AG09309 (cell line): ENCODE results near the gene BPIFA3.

ENCODE experiments used
- DNase-seq: peaks from one replicate; pipeline ENCODE4 v3.0.0-alpha.2; 2010; ENCODE audit warnings: low read depth
- H3K4me3 ChIP-seq: 2 replicates; pipeline ENCODE4 v1.5.1; 2011; ENCODE audit warnings: mild to moderate bottlenecking, low read depth, low read length, moderate library complexity; ENCODE audit not compliant: control insufficient read depth
- TF ChIP-seq, protein P1 (sequence below): IDR thresholded peaks from 2 replicates; pipeline ENCODE4 v1.5.1; 2011; ENCODE audit warnings: mild to moderate bottlenecking, low read depth, low read length, inconsistent platforms; ENCODE audit not compliant: insufficient read depth, control insufficient read depth; ENCODE audit errors: missing control alignments

The BPIFA3 gene

DNA sequence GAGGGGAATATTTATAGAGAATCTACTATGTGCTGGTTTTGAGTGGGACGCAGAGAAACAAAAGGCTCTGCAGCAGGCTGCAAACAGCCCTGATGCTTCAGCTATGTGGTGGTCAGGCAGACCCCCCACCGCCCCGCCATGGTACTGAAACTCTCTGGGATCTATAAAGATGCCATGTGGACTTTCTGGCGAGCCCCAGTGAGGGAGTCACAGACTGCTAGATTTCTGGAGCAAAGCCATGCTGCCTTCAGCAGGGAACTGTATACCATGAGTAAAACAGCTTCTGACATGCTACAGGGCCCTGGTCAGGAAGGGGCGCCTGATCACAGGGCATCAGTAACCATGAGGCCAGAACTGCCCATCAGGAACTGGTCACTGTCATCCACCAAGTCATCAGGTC is 46.6 kb downstream of the BPIFA3 start:
- H3K4me3 ChIP-seq, result no peak overlapping the region
- no peak for DNase-seq

DNA sequence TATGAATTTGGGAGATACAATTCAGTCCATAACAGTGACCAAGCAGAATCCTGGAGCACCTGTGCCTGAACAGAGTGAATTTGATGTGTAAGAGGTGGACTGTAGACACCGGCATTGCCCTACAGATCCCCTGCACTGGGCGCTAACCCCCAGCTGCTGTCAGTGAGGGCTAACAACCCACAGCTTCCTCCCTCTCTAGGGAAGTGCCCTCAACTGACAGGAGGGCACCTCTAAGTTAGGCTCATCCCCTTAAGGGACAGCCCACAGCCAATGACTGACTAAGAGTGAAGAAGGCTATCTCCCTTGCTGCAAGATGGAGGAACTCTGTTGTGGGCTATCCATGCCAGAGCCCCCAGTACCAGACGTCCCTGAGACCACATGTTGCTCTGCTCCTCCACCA is 50.5 kb downstream of the BPIFA3 start:
- DNase-seq, result no peak
- no peak overlapping the region for H3K4me3 ChIP-seq
- TF ChIP-seq, protein P1, sequence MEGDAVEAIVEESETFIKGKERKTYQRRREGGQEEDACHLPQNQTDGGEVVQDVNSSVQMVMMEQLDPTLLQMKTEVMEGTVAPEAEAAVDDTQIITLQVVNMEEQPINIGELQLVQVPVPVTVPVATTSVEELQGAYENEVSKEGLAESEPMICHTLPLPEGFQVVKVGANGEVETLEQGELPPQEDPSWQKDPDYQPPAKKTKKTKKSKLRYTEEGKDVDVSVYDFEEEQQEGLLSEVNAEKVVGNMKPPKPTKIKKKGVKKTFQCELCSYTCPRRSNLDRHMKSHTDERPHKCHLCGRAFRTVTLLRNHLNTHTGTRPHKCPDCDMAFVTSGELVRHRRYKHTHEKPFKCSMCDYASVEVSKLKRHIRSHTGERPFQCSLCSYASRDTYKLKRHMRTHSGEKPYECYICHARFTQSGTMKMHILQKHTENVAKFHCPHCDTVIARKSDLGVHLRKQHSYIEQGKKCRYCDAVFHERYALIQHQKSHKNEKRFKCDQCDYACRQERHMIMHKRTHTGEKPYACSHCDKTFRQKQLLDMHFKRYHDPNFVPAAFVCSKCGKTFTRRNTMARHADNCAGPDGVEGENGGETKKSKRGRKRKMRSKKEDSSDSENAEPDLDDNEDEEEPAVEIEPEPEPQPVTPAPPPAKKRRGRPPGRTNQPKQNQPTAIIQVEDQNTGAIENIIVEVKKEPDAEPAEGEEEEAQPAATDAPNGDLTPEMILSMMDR, result no peak

More for the DNA sequence above, 46.6 kb downstream of the BPIFA3 start:
- TF ChIP-seq, protein P1, result no peak

DNA sequence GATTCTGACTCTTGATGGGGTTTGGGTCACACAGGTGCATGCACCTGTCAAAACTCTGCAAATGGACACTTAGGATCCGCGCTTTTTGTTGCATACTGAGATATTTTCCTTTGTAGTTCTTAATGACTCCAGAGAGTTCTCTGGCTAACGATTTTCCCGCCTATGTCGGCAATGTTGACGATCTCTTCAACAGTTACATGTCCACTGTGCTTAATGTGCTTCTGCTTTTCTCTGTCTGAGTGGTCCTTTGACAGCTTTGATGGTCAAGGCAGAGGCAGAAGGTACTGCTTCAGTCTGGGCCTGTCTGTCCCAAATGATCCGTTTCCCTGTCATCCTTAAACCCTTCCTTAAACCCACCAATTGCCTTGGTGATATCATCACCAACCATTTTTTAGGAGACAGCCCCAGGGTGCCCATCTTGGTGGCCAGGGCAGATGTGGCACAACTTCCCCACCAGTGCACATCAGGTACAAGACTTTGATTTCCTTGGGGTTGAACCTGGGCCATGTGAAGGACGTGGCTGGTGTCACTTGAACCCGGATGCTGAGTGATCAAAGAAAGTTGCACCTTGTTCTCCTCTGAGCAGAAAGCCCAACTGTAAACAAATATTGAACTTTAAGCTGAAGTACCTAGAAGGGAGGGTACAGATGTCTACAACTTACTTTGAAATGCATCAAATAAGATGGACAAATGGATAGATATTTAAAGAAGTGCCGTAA is 55.2 kb downstream of the BPIFA3 start:
- TF ChIP-seq, protein P1, result no peak
- DNase-seq, result no peak

DNA sequence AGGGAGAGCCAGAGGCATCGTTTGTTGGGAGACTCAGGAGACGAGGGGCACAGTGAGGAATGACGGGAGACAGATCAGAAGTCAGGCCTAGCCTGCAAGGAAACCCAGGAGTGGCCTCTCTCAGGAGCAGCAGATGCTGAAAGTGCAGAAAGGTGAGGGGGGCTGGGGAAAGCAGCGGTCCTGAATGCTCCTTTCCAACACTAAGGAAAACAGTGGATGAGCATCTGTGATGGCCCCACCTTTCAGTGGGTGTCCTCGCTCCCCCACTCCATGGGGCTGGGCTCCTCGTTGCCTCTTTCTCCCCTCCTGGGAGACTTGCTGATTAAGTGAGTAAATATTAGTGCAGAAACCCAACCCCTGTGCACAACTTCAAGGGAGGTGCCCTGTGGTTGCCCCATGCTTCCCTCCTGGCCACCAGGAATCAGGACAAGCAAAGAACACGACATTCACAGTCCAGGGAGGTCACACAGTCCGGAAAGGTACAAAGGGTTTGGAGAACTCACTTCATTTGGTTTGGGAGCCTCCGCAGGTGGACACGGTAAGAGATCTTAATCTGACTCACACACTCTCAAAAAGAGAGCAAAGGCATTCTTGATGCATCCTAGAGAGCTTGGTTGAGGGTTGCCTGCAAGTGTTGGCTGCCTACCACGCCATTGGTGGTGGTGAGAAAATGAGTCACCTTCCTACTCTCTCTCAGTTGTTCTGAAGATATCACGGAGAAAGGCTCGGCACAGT is 56.1 kb downstream of the BPIFA3 start:
- no peak for DNase-seq
- H3K4me3 ChIP-seq, result no peak overlapping the region
- TF ChIP-seq, protein P1, result no peak

More for the DNA sequence above, 55.2 kb downstream of the BPIFA3 start:
- H3K4me3 ChIP-seq, result no peak overlapping the region

DNA sequence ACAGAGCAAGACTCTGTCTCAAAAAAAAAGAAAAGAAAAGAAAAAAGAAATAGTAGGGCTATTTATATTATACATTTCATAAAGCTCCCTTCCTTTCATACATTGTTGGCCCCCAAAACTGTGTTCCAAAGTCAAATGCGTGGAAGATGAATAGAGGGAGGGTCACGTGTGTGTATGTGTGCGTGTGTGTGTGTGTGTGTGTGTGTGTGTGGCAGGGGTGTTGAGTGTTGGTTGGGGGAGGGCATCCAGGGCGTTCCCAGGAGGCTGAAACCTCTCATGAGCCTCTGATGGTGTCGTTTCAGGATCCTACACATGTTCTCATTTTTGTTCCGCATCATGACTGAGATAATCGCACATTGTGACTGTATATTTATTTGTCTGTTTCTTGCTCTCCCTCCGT is 58.1 kb downstream of the BPIFA3 start:
- TF ChIP-seq, protein P1, result no peak
- no peak overlapping the region for H3K4me3 ChIP-seq
- DNase-seq, result no peak

DNA sequence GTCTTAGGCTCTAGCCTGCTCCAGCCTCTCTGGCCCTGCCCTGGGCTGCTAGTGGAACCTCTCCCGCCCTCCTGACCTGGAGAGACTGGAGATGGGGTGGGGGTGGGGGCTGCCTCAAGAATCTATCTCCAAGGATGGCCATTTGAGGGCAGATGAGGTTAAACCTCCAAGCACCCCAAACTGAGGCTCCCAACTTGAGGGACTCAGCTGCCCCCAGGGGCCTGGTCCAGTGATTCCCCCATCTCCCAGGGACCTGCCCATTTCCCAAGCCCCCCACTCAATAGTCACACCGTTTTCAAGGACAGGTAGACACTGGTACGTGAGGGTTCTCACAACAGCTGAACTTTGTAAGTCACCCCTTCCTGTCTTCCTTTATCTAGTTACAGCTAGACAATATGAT is 58.7 kb downstream of the BPIFA3 start:
- no peak for DNase-seq
- TF ChIP-seq, protein P1, result no peak
- H3K4me3 ChIP-seq, result no peak overlapping the region
